ENCODE data around the gene ANKFY1.

DNA sequence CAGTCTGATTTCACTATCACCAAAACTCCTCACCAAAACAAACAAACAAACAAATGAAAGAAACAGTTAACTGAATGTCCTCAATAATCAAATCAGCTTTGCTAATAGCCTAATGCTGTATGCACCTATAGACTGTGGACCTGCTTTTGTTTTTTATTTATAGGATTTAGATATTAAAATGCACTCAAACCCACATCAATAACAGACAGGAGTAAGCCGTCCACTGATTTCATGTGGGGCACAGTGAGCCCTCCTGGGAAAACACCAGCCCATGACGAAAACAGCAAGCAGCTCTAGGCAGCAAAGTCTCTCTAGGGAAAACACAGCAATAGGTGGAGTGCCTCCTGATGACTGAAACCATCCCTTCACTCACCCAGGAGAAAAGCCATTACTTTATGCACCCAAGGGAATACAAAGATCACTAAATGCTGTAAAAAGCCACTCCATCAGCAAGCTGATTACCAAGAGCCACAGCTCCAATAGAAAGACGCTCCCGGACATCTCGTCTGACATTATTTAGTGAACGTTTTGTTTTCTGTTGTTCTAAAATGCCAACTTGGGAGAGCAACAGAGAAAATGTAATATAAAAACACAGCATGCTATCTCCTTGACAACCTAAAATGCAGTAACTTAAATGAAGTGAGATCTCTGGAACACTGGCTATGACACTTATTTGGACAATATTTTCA lies 47.8 kb downstream of the ANKFY1 start:
- no peak for TF ChIP-seq CTCF (IDR thresholded peaks at IDR 0.05)
- no peak for TF ChIP-seq ZFX (IDR thresholded peaks at IDR 0.05; ENCODE audit: borderline replicate concordance)

Data from 22Rv1 (cell line).